Adrenal gland (tissue), 5 donors: ENCODE results near the gene ENAH.

Experiments
- CTCF ChIP-seq, 6 experiments: fragments of 450-650 bp in 4 of 6; fragments of 200-600 bp in 2 of 6; sonication (generic) in 1 of 6; IDR thresholded peaks; 1 replicate in 5 of 6; 2 replicates in 1 of 6; pipeline versions ENCODE4 v1.5.1 to v1.8.0; 2016 to 2021; ENCODE audit warnings: antibody characterized with exemption in 6 of 6, mild to moderate bottlenecking in 2 of 6, moderate library complexity in 1 of 6
- POLR2A ChIP-seq, 2 donors: fragments of 450-650 bp; IDR thresholded peaks; one replicate each; pipeline ENCODE4 v1.6.1; 2017; ENCODE audit warnings: antibody characterized with exemption in 2 of 2, mild to moderate bottlenecking in 2 of 2, moderate library complexity in 1 of 2
- donor health status: DM: no; HTN: no; CAD: no.

GRCh38 chr1:225549821-225550220, 103.1 kb downstream of the ENAH start:
- TF ChIP-seq CTCF (IDR thresholded peaks at IDR 0.05) (no peak), POLR2A (IDR thresholded peaks at IDR 0.05) (no peak)
